ENCODE data around the gene F2RL3. TPM values are rescaled to one million over a fixed set of nuclear protein-coding genes. Genes with fewer than 3 reads are reported as not detected.
"Not testable (repeated sequence)": the region's sequence is repeated elsewhere in the genome, so short reads cannot be mapped to it uniquely, and the experiment has no call there.

F2RL3 gene
- total RNA-seq, 4 donors from 2014 or later = 2.5 to 6.5 (median 5.0) TPM

DNA sequence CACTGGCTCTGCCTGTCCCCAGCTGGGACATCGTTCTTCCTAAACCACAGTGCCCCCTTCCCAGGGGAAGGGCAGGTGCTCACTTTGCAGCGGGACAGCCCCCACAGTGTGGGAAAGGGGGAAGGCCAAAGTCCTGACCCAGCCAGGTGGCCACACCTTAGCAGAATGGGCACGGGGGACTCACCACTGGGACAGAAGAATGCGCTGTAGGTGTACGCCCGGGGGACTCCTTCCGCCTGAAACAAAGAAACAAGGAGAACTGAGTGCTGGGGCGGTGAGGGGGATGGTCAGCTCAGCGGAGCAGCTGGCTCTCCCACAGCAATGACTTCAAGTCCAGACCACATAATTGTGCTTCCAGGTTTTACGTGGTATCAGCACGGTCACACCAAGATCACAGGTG, 49.4 kb downstream of the F2RL3 start:
- DNase-seq (ENCODE audit: extremely low spot score) = no peak
- no peaks in the 10 kb centered on the region for H3K27me3 ChIP-seq
- H3K27ac ChIP-seq (replicated peaks in 1 of 4) = no peak overlapping the region
- H3K4me3 ChIP-seq = no peak overlapping the region
- TF ChIP-seq POLR2A (IDR thresholded peaks at IDR 0.05; ENCODE audit: low read depth) (no peak), POLR2AphosphoS5 (IDR thresholded peaks at IDR 0.05) (no peak), EP300 (IDR thresholded peaks at IDR 0.05) (no peak)
- TF ChIP-seq, protein P1, sequence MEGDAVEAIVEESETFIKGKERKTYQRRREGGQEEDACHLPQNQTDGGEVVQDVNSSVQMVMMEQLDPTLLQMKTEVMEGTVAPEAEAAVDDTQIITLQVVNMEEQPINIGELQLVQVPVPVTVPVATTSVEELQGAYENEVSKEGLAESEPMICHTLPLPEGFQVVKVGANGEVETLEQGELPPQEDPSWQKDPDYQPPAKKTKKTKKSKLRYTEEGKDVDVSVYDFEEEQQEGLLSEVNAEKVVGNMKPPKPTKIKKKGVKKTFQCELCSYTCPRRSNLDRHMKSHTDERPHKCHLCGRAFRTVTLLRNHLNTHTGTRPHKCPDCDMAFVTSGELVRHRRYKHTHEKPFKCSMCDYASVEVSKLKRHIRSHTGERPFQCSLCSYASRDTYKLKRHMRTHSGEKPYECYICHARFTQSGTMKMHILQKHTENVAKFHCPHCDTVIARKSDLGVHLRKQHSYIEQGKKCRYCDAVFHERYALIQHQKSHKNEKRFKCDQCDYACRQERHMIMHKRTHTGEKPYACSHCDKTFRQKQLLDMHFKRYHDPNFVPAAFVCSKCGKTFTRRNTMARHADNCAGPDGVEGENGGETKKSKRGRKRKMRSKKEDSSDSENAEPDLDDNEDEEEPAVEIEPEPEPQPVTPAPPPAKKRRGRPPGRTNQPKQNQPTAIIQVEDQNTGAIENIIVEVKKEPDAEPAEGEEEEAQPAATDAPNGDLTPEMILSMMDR (IDR thresholded peaks at IDR 0.05) = no peak
- H3K4me1 ChIP-seq = no peaks in the 10 kb centered on the region
- intact Hi-C loops (cut with DNase I) = loop anchor here (10.0 kb wide), 1 partner anchor 143 kb away; no protein-coding TSS in a partner anchor
- 82% methylated on average over 11 of the region's 11 CpGs for WGBS
- peaks cover 0 to 21% (median 6%) of the 10 kb centered on the region in 4 donors for H3K9me3 ChIP-seq
- peaks cover 0 to 21% (median 0%) of the 10 kb centered on the region in 4 donors for H3K36me3 ChIP-seq

DNA sequence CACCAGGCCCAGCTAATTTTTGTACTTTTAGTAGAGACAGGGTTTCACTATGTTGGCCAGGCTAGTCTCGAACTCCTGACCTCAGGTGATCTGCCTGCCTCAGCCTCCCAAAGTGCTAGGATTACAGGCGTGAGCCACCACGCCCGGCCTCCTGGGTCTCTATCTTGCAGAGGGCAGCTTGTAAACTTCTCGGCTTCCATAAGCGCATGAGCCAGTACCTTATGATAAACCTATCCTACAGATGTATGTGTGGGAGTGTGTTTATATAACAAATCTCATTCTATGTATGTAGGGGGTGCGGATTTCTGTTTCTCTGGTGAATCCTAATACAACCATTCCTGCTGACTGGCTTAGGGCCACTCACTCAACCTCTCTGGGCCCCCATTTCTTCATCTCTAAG, 51.3 kb downstream of the F2RL3 start:
- H3K4me1 ChIP-seq; H3K27me3 ChIP-seq; H3K27ac ChIP-seq (replicated peaks in 1 of 4); H3K9me3 ChIP-seq; DNase-seq (ENCODE audit: extremely low spot score); intact Hi-C loops (cut with DNase I); H3K4me3 ChIP-seq: not testable (repeated sequence)
- peaks cover 0 to 33% (median 0%) of the 10 kb centered on the region in 4 donors for H3K36me3 ChIP-seq
- 97% methylated on average over 7 of the region's 7 CpGs for WGBS

DNA sequence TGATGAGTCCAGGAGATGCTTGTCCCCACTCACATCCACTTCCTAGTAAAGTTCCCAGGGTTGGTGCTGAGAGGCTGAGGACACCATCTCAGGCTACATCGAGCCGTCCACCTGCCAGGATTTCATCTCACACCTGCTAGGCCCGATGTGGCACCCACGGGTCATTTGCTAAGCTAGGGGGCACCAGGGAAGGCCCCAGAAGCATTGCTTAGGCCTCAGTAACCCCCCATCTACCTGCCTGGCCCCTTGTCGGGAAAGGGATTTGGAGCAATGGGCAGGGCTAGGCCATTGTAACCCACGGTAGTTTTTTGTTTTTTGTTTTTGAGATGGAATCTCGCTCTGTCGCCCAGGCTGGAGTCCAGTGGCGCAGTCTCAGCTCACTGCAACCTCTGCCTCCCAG, 51.8 kb downstream of the F2RL3 start:
- Histone ChIP-seq H3K9me3 (no peaks in the 10 kb centered on the region), H3K27ac (replicated peaks in 1 of 4) (no peak overlapping the region), H3K27me3 (no peaks in the 10 kb centered on the region), H3K36me3 (peaks cover 0 to 39% (median 0%) of the 10 kb centered on the region in 4 donors), H3K4me3 (no peak overlapping the region), H3K4me1 (peaks cover 0 to 7% (median 0%) of the 10 kb centered on the region in 4 donors)
- DNase-seq (ENCODE audit: extremely low spot score) = no peak
- TF ChIP-seq, protein P1 (IDR thresholded peaks at IDR 0.05) = no peak
- TF ChIP-seq POLR2AphosphoS5 (IDR thresholded peaks at IDR 0.05) = no peak
- no peak for TF ChIP-seq EP300 (IDR thresholded peaks at IDR 0.05)
- TF ChIP-seq POLR2A (IDR thresholded peaks at IDR 0.05; ENCODE audit: low read depth) = no peak
- intact Hi-C loops (cut with DNase I) = no loop called here
- WGBS = 84% methylated on average over 8 of the region's 9 CpGs

Small RNA genes lying within 50 kb of the gene (small RNA-seq; reads per million reads assigned to genes)
- gene RN7SL823P (0 reads per million in 3 donors), gene RN7SL835P (0 reads per million in 3 donors)

Other genes with a start within 250 kb of the F2RL3 start
- gene SMIM7, start 228.9 kb upstream of the F2RL3 start, total RNA-seq = 10 to 100 TPM; 58.5 to 85.0 (median 69.8) TPM
- 10 to 100 TPM in 1 of 4 donors, 1 to 10 TPM in 3; 6.3 to 10.4 (median 7.7) TPM for gene TMEM38A, start 227.9 kb upstream of the F2RL3 start, total RNA-seq
- gene NWD1, start 169.2 kb upstream of the F2RL3 start, total RNA-seq = under 1 TPM; under 0.01 to 0.17 (median 0.06) TPM
- gene SIN3B, start 59.6 kb upstream of the F2RL3 start, total RNA-seq = 10 to 100 TPM; 25.3 to 53.9 (median 36.1) TPM
- 10 to 100 TPM in 3 of 4 donors, 1 to 10 TPM in 1; 9.6 to 21.0 (median 13.0) TPM for gene CPAMD8, start 137.8 kb downstream of the F2RL3 start, total RNA-seq
- 1 to 10 TPM; 3.3 to 6.6 (median 4.6) TPM for gene HAUS8, start 186.5 kb downstream of the F2RL3 start, total RNA-seq
- gene MYO9B, start 186.8 kb downstream of the F2RL3 start, total RNA-seq = 10 to 100 TPM; 52.6 to 73.3 (median 57.7) TPM

Data from esophagus muscularis mucosa (tissue), 4 donors.